H9 (cell line): ENCODE results near the gene OR2AT4. TPM values are rescaled to one million over a fixed set of nuclear protein-coding genes. Genes with fewer than 3 reads are reported as not detected.

Experiments used
- DNase-seq: peaks from one replicate; pipeline ENCODE4 v3.0.0-alpha.2; 2017
- H2AFZ ChIP-seq: one replicate; pipeline ENCODE4 v1.6.1; 2013; ENCODE audit warnings: mild to moderate bottlenecking, low read length, control low read depth, moderate library complexity
- H2AK5ac ChIP-seq: 2 replicates; pipeline ENCODE4 v1.6.1; 2013; ENCODE audit warnings: low read length, control low read depth, mixed read lengths; ENCODE audit not compliant: insufficient read length
- H2BK120ac ChIP-seq: one replicate; pipeline ENCODE4 v1.6.1; 2013; ENCODE audit warnings: low read depth, mild to moderate bottlenecking, low read length, control low read depth, inconsistent platforms; ENCODE audit not compliant: poor library complexity, severe bottlenecking
- H2BK12ac ChIP-seq: 2 replicates; pipeline ENCODE4 v1.6.1; 2013; ENCODE audit warnings: low read length, control low read depth, mixed read lengths, low read depth; ENCODE audit not compliant: insufficient read length
- H2BK15ac ChIP-seq: 2 replicates; pipeline ENCODE4 v1.6.1; 2013; ENCODE audit warnings: low read depth, low read length, control low read depth
- H2BK20ac ChIP-seq: one replicate; pipeline ENCODE4 v1.6.1; 2013; ENCODE audit warnings: low read depth, mild to moderate bottlenecking, low read length, control low read depth, inconsistent platforms; ENCODE audit not compliant: poor library complexity, severe bottlenecking
- H2BK5ac ChIP-seq: 2 replicates; pipeline ENCODE4 v1.6.1; 2013; ENCODE audit warnings: low read length, control low read depth, mixed read lengths; ENCODE audit not compliant: insufficient read length
- H3K14ac ChIP-seq: 2 replicates; pipeline ENCODE4 v1.6.1; 2013; ENCODE audit warnings: low read length, control low read depth; ENCODE audit not compliant: insufficient read depth
- H3K18ac ChIP-seq: 2 replicates; pipeline ENCODE4 v1.6.1; 2013; ENCODE audit warnings: low read depth, mild to moderate bottlenecking, mixed read lengths, low read length, control low read depth; ENCODE audit not compliant: insufficient read length
- H3K23ac ChIP-seq: 2 replicates; pipeline ENCODE4 v1.6.1; 2013; ENCODE audit warnings: low read length, control low read depth, mixed read lengths, low read depth; ENCODE audit not compliant: insufficient read length
- H3K23me2 ChIP-seq: 2 replicates; pipeline ENCODE4 v1.6.1; 2013; ENCODE audit warnings: low read depth, mild to moderate bottlenecking, mixed read lengths, low read length, control low read depth; ENCODE audit not compliant: insufficient read length, poor library complexity, severe bottlenecking
- H3K27ac ChIP-seq: 2 replicates; pipeline ENCODE4 v1.5.1; 2013; ENCODE audit warnings: low read length, control low read depth, mixed read lengths, low read depth; ENCODE audit not compliant: insufficient read length
- H3K27me3 ChIP-seq: 2 replicates; pipeline ENCODE4 v1.6.1; 2013; ENCODE audit warnings: low read length, control low read depth, inconsistent platforms; ENCODE audit not compliant: insufficient read depth
- H3K4ac ChIP-seq: 2 replicates; pipeline ENCODE4 v1.6.1; 2013; ENCODE audit warnings: low read depth, mild to moderate bottlenecking, control low read depth, inconsistent platforms, low read length, moderate library complexity
- H3K4me1 ChIP-seq: 2 replicates; pipeline ENCODE4 v1.6.1; 2013; ENCODE audit warnings: low read length, control low read depth, inconsistent platforms; ENCODE audit not compliant: insufficient read depth
- H3K4me2 ChIP-seq: 2 replicates; pipeline ENCODE4 v1.6.1; 2013; ENCODE audit warnings: low read length, control low read depth, mixed read lengths; ENCODE audit not compliant: insufficient read length, insufficient read depth
- H3K56ac ChIP-seq: 2 replicates; pipeline ENCODE4 v1.6.1; 2013; ENCODE audit warnings: low read depth, mild to moderate bottlenecking, mixed read lengths, low read length, control low read depth; ENCODE audit not compliant: insufficient read length
- H3K79me1 ChIP-seq: 2 replicates; pipeline ENCODE4 v1.6.1; 2013; ENCODE audit warnings: low read depth, mild to moderate bottlenecking, moderate library complexity, low read length, control low read depth, inconsistent platforms; ENCODE audit not compliant: insufficient read depth, poor library complexity, severe bottlenecking
- H3K79me2 ChIP-seq: 2 replicates; pipeline ENCODE4 v1.6.1; 2013; ENCODE audit warnings: low read length, control low read depth, inconsistent platforms; ENCODE audit not compliant: insufficient read depth
- H3K9ac ChIP-seq: 2 replicates; pipeline ENCODE4 v1.6.1; 2013; ENCODE audit warnings: low read length, control low read depth, mixed read lengths; ENCODE audit not compliant: insufficient read length; ENCODE audit errors: extremely low read depth
- H3K9me3 ChIP-seq: one replicate; pipeline ENCODE4 v1.6.1; 2013; ENCODE audit warnings: low read depth, low read length, inconsistent platforms; ENCODE audit not compliant: control insufficient read depth
- H3T11ph ChIP-seq: one replicate; pipeline ENCODE4 v1.6.1; 2013; ENCODE audit warnings: mild to moderate bottlenecking, low read length, control low read depth, inconsistent platforms
- H4K20me1 ChIP-seq: one replicate; pipeline ENCODE4 v1.6.1; 2013; ENCODE audit not compliant: control insufficient read depth, insufficient read length, insufficient read depth
- H4K5ac ChIP-seq: 2 replicates; pipeline ENCODE4 v1.6.1; 2013; ENCODE audit warnings: low read depth, mild to moderate bottlenecking, mixed read lengths, low read length, control low read depth; ENCODE audit not compliant: insufficient read length
- H4K8ac ChIP-seq: replicated peaks from 2 replicates; pipeline ENCODE4 v1.6.1; 2013; ENCODE audit warnings: low read length, control low read depth, mixed read lengths, low read depth; ENCODE audit not compliant: insufficient read length
- H4K91ac ChIP-seq: 2 replicates; pipeline ENCODE4 v1.6.1; 2013; ENCODE audit warnings: low read depth, mild to moderate bottlenecking, moderate library complexity, mixed read lengths, low read length, control low read depth; ENCODE audit not compliant: insufficient read length
- H3K27ac Mint-ChIP-seq, 3 experiments: 2 replicates in 2 of 3; 3 replicates in 1 of 3; pipeline ENCODE4 v1.8.0; 2020 to 2021; ENCODE audit warnings: mixed read lengths in 3 of 3, mild to moderate bottlenecking in 1 of 3, moderate library complexity in 1 of 3
- H3K27me3 Mint-ChIP-seq: 2 replicates; pipeline ENCODE4 v1.8.0; 2021; ENCODE audit warnings: low read depth, mild to moderate bottlenecking, moderate library complexity, mixed read lengths
- H3K36me3 Mint-ChIP-seq, 3 experiments: 2 replicates in 2 of 3; 3 replicates in 1 of 3; pipeline ENCODE4 v1.8.0; 2020 to 2021; ENCODE audit warnings: low read depth in 3 of 3, mixed read lengths in 3 of 3; ENCODE audit not compliant: insufficient read depth in 1 of 3
- H3K4me1 Mint-ChIP-seq, 2 experiments: 2 replicates each; pipeline ENCODE4 v1.8.0; 2020; ENCODE audit warnings: mixed read lengths in 2 of 2
- H3K4me3 Mint-ChIP-seq, 2 experiments: 2 replicates in 1 of 2; 3 replicates in 1 of 2; pipeline ENCODE4 v1.8.0; 2020 to 2021; ENCODE audit warnings: mild to moderate bottlenecking in 2 of 2, mixed read lengths in 2 of 2, moderate library complexity in 1 of 2
- H3K9me3 Mint-ChIP-seq, 2 experiments: 2 replicates in 1 of 2; 3 replicates in 1 of 2; pipeline ENCODE4 v1.8.0; 2020; ENCODE audit warnings: mild to moderate bottlenecking in 2 of 2, mixed read lengths in 2 of 2, moderate library complexity in 1 of 2
- WGBS: extraction: QIAGEN DNeasy Blood & Tissue Kit; methylation state at CpG from one replicate; pipeline ENCODE4 v1.1.7; 2013; ENCODE audit warnings: missing lambda C conversion rate, low lambda C conversion rate, mixed read lengths; ENCODE audit not compliant: insufficient read length; ENCODE audit errors: extremely low coverage; 5-methylcytosine and 5-hydroxymethylcytosine counted together
- total RNA-seq: library from RNA; stranded (reverse); gene quantifications from 2 replicates; pipeline ENCODE4 v1.2.1, GENCODE V29; 2021
- TF ChIP-seq, protein P1 (sequence below): fragments of 200-600 bp; sonication (generic); conservative IDR thresholded peaks from 3 replicates; pipeline ENCODE4 v1.8.0; 2021; ENCODE audit warnings: antibody characterized with exemption, mild to moderate bottlenecking

Gene OR2AT4
- total RNA-seq, 1 experiment from 2014 or later: not detected

DNA sequence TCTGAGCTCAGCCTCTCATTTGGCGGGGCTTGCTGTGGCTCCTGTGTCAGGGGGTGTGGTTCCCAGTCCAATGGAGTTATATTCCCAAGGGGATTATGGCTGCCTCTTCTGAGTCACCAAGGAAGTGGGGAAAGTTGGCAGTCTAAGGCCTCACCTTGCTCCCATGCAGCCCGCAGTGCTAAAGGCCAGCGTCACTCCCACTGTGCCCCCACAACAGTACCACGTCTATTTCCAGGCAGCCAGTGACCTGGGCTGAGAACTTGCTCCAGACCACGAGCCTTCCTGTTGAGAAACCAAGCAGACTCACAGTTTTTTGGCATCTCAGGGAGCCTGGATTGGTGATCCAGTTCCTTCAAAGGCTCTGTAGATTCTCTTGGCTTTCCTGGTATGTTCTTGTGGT, 45.6 kb downstream of the OR2AT4 start:
- Histone ChIP-seq H3K79me2 (no peaks in the 10 kb centered on the region), H2BK12ac (no peak overlapping the region), H2AFZ (no peak overlapping the region), H3K27ac (no peak overlapping the region), H2AK5ac (no peak overlapping the region), H3K23me2 (no peaks in the 10 kb centered on the region), H2BK5ac (no peak overlapping the region), H2BK20ac (no peak overlapping the region), H3K79me1 (no peaks in the 10 kb centered on the region), H3K23ac (no peak overlapping the region), H4K8ac (no peak overlapping the region), H4K20me1 (no peaks in the 10 kb centered on the region), H2BK15ac (no peak overlapping the region), H3T11ph (no peak overlapping the region), H4K91ac (no peak overlapping the region), H3K18ac (no peak overlapping the region), H3K9ac (no peak overlapping the region), H4K5ac (no peak overlapping the region), H3K9me3 (no peaks in the 10 kb centered on the region), H2BK120ac (no peak overlapping the region), H3K56ac (no peak overlapping the region), H3K14ac (no peak overlapping the region), H3K4me1 (no peaks in the 10 kb centered on the region), H3K4me2 (no peak overlapping the region), H3K4ac (no peak overlapping the region), H3K27me3 (no peaks in the 10 kb centered on the region)
- no peak overlapping the region for H3K4me3 Mint-ChIP-seq
- H3K27me3 Mint-ChIP-seq: peaks cover 1% of the 10 kb centered on the region; the same call in 1 of the 2 replicates
- peaks cover 2 to 13% (median 5%) of the 10 kb centered on the region in 3 experiments; a peak in 5 of 7 replicates for H3K36me3 Mint-ChIP-seq
- TF ChIP-seq, protein P1, sequence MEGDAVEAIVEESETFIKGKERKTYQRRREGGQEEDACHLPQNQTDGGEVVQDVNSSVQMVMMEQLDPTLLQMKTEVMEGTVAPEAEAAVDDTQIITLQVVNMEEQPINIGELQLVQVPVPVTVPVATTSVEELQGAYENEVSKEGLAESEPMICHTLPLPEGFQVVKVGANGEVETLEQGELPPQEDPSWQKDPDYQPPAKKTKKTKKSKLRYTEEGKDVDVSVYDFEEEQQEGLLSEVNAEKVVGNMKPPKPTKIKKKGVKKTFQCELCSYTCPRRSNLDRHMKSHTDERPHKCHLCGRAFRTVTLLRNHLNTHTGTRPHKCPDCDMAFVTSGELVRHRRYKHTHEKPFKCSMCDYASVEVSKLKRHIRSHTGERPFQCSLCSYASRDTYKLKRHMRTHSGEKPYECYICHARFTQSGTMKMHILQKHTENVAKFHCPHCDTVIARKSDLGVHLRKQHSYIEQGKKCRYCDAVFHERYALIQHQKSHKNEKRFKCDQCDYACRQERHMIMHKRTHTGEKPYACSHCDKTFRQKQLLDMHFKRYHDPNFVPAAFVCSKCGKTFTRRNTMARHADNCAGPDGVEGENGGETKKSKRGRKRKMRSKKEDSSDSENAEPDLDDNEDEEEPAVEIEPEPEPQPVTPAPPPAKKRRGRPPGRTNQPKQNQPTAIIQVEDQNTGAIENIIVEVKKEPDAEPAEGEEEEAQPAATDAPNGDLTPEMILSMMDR: no peak
- H3K27ac Mint-ChIP-seq: no peak overlapping the region
- no CpG with 5 or more reads among the region's 5 CpGs for WGBS
- H3K4me1 Mint-ChIP-seq: peaks cover 7 to 12% of the 10 kb centered on the region in 2 experiments
- H3K9me3 Mint-ChIP-seq: peaks cover 21 to 23% of the 10 kb centered on the region in 2 experiments
- no peak for DNase-seq
